Endothelial cell (in vitro differentiated cells): ENCODE data around the gene PRR15. TPM values are rescaled to one million over a fixed set of nuclear protein-coding genes. Genes with fewer than 3 reads are reported as not detected.
A peak's percentile ranks its signal among the peaks of the same experiment; 100 is the strongest.

Experiments
- DNase-seq: peaks from one replicate; pipeline ENCODE4 v3.0.0; 2021; ENCODE audit warnings: low spot score
- H3K27ac Mint-ChIP-seq: one replicate; pipeline ENCODE4 v1.8.0; 2021; ENCODE audit warnings: mixed read lengths, inconsistent platforms; ENCODE audit not compliant: unreplicated experiment
- H3K27me3 Mint-ChIP-seq: one replicate; pipeline ENCODE4 v1.8.0; 2021; ENCODE audit warnings: mild to moderate bottlenecking, moderate library complexity, mixed read lengths, inconsistent platforms; ENCODE audit not compliant: unreplicated experiment
- H3K36me3 Mint-ChIP-seq: one replicate; pipeline ENCODE4 v1.8.0; 2021; ENCODE audit warnings: mild to moderate bottlenecking, low read depth, mixed read lengths, inconsistent platforms; ENCODE audit not compliant: unreplicated experiment
- H3K4me1 Mint-ChIP-seq: one replicate; pipeline ENCODE4 v1.8.0; 2021; ENCODE audit warnings: mild to moderate bottlenecking, mixed read lengths, inconsistent platforms; ENCODE audit not compliant: unreplicated experiment
- H3K4me3 Mint-ChIP-seq: one replicate; pipeline ENCODE4 v1.8.0; 2021; ENCODE audit warnings: mild to moderate bottlenecking, mixed read lengths, inconsistent platforms; ENCODE audit not compliant: unreplicated experiment
- H3K9me3 Mint-ChIP-seq: one replicate; pipeline ENCODE4 v1.8.0; 2021; ENCODE audit warnings: mixed read lengths, inconsistent platforms; ENCODE audit not compliant: unreplicated experiment
- long read RNA-seq: library from polyadenylated mRNA; unstranded; transcript quantifications from one replicate; pipeline ENCODE4 v2.0.0, GENCODE V29; 2020; ENCODE audit not compliant: unreplicated experiment
- total RNA-seq: library from RNA; stranded (reverse); fragmentation: NEBNext Ultra II Directional; extraction: Animal tissue kit (Norgen Biotek cat#: 25700); gene quantifications from one replicate; pipeline ENCODE4 v1.2.1, GENCODE V29; 2021; ENCODE audit not compliant: unreplicated experiment
- TF ChIP-seq, protein P1 (sequence below): fragments of 200-600 bp; sonication (generic); IDR thresholded peaks from one replicate; pipeline ENCODE4 v1.5.0; 2021; ENCODE audit warnings: antibody characterized with exemption; ENCODE audit not compliant: unreplicated experiment

PRR15 gene, protein sequence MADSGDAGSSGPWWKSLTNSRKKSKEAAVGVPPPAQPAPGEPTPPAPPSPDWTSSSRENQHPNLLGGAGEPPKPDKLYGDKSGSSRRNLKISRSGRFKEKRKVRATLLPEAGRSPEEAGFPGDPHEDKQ
- 2.9 TPM for total RNA-seq
- long read RNA-seq, partial matches to known transcripts: 0 of 4 reads
- long read RNA-seq, other reads (novel, unspliced or antisense): 0 of 4 reads

DNA sequence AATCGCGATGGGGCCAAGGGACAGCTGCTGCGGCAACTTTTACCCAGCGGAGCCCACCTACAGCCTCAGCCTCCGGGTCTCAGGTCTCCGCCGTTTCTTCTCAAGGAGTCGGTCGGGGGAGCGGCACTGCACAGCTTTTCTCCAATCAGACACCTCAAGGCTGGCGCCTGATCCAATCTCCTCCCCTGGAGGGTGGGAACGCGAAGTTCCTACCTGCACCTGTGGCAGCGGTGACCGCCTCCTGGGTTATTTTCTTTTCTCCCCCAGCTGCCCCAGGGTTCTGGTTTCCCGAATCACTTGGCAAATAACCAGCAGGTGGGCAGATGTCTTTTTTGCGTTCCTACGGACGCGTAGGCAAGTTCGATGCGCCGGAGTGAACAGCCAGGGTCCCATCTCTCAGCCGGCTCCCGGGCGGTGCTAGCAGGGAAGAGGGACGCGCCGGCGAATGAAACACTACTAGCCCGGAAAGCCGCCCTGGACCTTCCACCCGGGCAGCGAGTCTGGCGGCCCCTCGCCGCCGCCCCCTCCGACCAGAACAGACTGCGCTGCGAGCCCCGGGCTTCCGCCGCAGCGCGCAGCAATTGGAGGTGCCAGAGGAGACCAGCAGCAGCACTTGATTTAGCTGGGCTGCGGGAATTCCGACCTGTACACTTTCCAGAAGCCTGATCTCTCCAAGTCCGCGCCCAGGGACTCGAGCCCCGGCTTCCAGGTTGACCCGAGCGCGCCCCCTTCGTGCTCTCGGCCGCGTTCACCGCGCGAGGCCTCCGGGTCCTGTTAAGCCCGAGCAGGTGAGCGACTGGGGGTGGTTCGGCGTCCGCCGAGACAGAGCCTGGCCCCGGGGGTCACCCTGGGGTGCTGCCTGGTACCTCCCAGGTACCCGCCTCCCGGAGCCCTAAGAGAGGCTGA is at the start of gene PRR15:
Gene PRR15 (plus strand): TSS at position 246 of the 906 bp plus-strand sequence. CDS start 2,495 bp downstream, outside the sequence.
- peak; percentile 56 for DNase-seq
- Mint-ChIP-seq H3K9me3 (no peaks in the 10 kb centered on the region), H3K27ac (peak within 1 kb of the TSS; percentile 65), H3K4me1 (peaks cover 6% of the 10 kb centered on the region), H3K4me3 (peak within 1 kb of the TSS; percentile 90), H3K27me3 (peaks cover 2% of the 10 kb centered on the region), H3K36me3 (peaks cover 6% of the 10 kb centered on the region)
- TF ChIP-seq, protein P1, sequence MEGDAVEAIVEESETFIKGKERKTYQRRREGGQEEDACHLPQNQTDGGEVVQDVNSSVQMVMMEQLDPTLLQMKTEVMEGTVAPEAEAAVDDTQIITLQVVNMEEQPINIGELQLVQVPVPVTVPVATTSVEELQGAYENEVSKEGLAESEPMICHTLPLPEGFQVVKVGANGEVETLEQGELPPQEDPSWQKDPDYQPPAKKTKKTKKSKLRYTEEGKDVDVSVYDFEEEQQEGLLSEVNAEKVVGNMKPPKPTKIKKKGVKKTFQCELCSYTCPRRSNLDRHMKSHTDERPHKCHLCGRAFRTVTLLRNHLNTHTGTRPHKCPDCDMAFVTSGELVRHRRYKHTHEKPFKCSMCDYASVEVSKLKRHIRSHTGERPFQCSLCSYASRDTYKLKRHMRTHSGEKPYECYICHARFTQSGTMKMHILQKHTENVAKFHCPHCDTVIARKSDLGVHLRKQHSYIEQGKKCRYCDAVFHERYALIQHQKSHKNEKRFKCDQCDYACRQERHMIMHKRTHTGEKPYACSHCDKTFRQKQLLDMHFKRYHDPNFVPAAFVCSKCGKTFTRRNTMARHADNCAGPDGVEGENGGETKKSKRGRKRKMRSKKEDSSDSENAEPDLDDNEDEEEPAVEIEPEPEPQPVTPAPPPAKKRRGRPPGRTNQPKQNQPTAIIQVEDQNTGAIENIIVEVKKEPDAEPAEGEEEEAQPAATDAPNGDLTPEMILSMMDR: no peak

DNA sequence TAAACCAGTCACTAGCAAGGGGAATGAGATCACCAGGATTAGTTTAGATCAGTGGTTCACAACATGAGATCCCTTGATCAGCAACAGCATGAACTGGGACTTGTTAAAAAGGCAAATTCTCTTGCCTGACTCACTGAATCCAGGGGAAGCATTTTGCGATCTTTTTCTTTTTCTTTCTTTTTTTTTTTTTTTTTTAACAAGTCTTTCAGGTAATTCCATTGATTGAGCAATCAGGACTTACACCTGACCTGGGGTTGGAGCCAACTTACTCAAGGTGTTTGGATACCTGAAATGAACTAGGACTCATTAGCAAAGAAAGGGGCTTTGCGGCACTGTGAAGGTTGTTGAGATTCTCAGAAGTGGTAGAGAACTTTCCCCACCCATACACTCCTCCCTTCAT is 47.1 kb upstream of the PRR15 start:
- DNase-seq: no peak
- TF ChIP-seq, protein P1: no peak
- Mint-ChIP-seq H3K27ac (no peak overlapping the region), H3K4me3 (no peak overlapping the region), H3K4me1 (peaks cover 2% of the 10 kb centered on the region), H3K9me3 (no peaks in the 10 kb centered on the region), H3K27me3 (peaks cover 1% of the 10 kb centered on the region), H3K36me3 (no peaks in the 10 kb centered on the region)

DNA sequence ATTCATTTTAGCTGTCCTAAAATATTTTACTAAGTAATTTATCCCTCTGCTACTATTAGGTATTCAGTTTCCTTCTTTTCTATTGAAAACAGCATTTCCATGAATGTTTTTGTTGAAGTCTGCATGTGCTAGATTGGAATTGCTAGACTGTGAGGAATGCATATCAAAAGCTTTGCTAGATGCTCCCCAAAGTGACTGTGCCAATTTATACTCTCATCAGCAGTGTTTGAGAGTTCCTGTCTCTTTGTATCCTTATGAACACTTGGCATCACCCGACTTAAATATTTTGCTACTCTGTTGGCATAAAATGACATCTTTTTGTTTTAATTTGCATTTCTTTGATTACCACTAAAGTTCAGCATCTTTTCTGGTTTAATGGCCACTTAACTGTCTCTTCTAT is 45.0 kb upstream of the PRR15 start:
- no peaks in the 10 kb centered on the region for H3K36me3 Mint-ChIP-seq
- DNase-seq: no peak
- H3K4me1 Mint-ChIP-seq: no peaks in the 10 kb centered on the region
- TF ChIP-seq, protein P1: no peak
- no peak overlapping the region for H3K4me3 Mint-ChIP-seq
- no peaks in the 10 kb centered on the region for H3K9me3 Mint-ChIP-seq
- peaks cover 1% of the 10 kb centered on the region for H3K27me3 Mint-ChIP-seq
- no peak overlapping the region for H3K27ac Mint-ChIP-seq

DNA sequence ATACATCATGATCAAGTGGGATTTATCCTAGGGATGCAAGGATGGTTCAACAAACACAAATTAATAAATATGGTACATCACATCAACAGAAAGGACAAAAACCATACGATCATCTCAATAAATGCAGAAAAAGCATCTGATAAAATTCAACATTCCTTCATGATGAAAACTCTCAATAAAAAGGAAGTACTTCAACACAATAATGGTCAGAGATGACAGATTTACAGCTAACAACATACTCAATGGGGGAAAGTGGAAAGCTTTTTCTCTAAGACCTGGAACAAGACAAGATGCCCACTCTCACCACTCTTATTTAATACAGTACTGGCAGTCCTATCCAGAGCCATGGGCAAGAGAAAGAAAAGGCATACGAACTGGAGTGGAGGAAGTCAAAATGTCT is 39.9 kb upstream of the PRR15 start:
- H3K4me3 Mint-ChIP-seq: no peak overlapping the region
- no peaks in the 10 kb centered on the region for H3K36me3 Mint-ChIP-seq
- H3K9me3 Mint-ChIP-seq: no peaks in the 10 kb centered on the region
- TF ChIP-seq, protein P1: no peak
- DNase-seq: no peak
- H3K27ac Mint-ChIP-seq: no peak overlapping the region
- H3K4me1 Mint-ChIP-seq: no peaks in the 10 kb centered on the region
- H3K27me3 Mint-ChIP-seq: no peaks in the 10 kb centered on the region
